VCaP (cell line): ENCODE data around the gene RPAP2.

Experiments
- H3K27ac ChIP-seq: fragments of 450-650 bp; 2 replicates; pipeline ENCODE4 v1.5.1; 2017
- TF ChIP-seq, protein P1 (sequence below): fragments of 450-650 bp; conservative IDR thresholded peaks from 2 replicates; pipeline ENCODE4 v1.5.1; 2017; ENCODE audit warnings: mild to moderate bottlenecking, moderate library complexity

RPAP2 gene

GRCh38 chr1:92307980-92308379 lies 9.1 kb downstream of the RPAP2 start:
- H3K27ac ChIP-seq = no peak overlapping the region
- TF ChIP-seq, protein P1, sequence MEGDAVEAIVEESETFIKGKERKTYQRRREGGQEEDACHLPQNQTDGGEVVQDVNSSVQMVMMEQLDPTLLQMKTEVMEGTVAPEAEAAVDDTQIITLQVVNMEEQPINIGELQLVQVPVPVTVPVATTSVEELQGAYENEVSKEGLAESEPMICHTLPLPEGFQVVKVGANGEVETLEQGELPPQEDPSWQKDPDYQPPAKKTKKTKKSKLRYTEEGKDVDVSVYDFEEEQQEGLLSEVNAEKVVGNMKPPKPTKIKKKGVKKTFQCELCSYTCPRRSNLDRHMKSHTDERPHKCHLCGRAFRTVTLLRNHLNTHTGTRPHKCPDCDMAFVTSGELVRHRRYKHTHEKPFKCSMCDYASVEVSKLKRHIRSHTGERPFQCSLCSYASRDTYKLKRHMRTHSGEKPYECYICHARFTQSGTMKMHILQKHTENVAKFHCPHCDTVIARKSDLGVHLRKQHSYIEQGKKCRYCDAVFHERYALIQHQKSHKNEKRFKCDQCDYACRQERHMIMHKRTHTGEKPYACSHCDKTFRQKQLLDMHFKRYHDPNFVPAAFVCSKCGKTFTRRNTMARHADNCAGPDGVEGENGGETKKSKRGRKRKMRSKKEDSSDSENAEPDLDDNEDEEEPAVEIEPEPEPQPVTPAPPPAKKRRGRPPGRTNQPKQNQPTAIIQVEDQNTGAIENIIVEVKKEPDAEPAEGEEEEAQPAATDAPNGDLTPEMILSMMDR = no peak

DNA sequence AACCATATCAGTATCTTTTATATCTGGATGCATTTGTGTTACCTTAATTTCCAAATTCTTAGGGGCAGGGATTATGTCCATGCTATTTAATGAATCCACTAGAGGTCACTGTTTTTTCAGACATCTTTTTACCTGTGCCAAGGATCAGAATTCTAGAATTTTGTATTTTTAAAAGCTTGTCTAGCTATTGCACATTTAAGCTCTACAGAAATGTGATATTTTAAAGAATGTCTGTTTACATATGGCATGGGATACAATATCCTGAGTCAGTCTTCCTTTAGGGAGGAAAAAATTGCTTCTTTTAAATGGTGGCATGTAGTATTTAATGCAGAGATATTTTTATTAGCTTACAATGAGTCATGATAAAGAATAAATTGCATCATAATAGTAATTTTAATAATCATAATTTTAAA lies 11.3 kb downstream of the RPAP2 start:
- H3K27ac ChIP-seq = no peak overlapping the region

GRCh38 chr1:92314024-92314423 lies 15.2 kb downstream of the RPAP2 start:
- peak overlapping the region; percentile 71 for H3K27ac ChIP-seq
- TF ChIP-seq, protein P1 = no peak

More for the DNA sequence above, 11.3 kb downstream of the RPAP2 start:
- TF ChIP-seq, protein P1 = peak; percentile 78

- peak overlapping the region; percentile 71 for H3K27ac ChIP-seq
- TF ChIP-seq, protein P1 = no peak
These were observed 17.1 kb downstream of the RPAP2 start for GRCh38 chr1:92315766-92316599.

DNA sequence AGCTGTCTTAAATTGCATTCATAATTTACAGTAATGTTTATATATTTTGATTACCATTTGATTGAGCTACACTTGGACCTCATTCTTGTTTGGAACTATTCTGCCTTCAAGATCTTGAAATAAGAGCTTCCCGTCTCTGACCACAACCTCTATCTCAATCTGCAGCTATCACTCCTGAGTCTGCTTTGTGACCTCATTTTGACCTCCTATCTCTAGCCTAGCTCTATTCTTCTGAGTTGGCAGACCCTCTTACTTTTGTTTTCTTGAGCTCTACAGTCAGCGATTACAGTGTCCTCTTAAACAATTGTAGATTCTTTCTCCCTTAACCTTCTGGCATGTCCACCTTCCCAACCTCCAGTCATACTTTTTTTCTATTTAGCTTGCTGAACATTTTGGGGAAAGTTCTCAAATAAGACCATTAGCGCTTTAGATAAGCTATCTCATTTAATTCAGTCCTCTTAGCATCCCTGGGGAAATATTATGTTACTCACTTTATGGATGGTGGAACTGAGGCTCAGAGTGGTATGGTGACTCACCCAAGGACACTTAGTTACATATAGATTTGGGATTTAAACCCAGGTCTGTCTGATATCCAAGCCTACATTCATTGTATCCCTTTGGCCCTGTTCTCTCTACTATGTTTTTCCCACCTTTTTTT lies 19.1 kb downstream of the RPAP2 start:
- TF ChIP-seq, protein P1 = no peak
- no peak overlapping the region for H3K27ac ChIP-seq

DNA sequence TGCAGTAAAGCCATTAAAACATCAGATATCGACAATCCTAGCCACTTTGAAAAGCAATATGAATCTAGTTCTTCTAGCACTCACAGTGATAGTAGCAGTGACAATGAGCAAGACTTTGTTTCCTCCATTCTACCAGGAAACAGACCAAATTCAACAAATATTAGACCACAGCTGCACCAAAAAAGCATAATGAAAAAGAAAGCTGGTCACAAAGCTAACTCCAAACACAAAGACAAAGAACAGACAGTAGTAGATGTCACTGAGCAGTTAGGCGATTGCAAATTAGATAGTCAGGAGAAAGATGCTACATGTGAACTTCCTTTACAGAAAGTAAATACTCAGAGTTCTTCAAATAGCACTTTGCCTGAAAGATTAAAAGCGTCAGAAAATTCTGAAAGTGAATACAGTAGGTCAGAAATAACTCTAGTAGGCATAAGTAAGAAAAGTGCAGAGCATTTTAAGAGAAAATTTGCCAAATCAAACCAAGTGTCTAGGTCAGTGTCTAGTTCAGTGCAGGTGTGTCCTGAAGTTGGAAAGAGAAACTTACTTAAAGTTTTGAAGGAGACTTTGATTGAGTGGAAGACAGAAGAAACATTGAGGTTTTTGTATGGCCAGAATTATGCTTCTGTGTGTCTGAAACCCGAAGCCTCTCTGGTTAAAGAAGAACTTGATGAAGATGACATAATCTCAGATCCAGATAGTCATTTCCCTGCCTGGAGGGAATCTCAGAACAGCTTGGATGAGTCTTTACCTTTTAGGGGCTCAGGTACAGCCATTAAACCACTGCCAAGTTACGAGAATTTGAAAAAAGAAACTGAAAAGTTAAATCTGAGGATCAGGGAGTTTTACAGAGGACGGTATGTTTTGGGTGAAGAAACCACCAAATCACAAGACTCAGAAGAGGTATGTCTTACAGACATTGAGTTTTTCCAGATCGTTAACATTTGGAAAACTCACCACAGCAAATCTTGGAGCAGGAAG lies 24.9 kb downstream of the RPAP2 start:
- H3K27ac ChIP-seq = no peak overlapping the region
- TF ChIP-seq, protein P1 = no peak
